Fibroblast of pulmonary artery (primary cell): Measurements from ENCODE around the gene CABCOCO1.

Experiments
- DNase-seq: peaks from one replicate; pipeline ENCODE4 v3.0.0-alpha.2; 2010; ENCODE audit warnings: low read depth
- H3K4me3 ChIP-seq: replicated peaks from 2 replicates; pipeline ENCODE4 v1.5.1; 2011; ENCODE audit warnings: low read depth, mild to moderate bottlenecking, control low read depth, low read length, moderate library complexity
- TF ChIP-seq, protein P1 (sequence below): IDR thresholded peaks from 2 replicates; pipeline ENCODE4 v1.5.1; 2011; ENCODE audit warnings: mild to moderate bottlenecking, control low read depth, low read length, inconsistent platforms; ENCODE audit errors: missing control alignments

Gene CABCOCO1

GRCh38 chr10:61796785-61797184 lies 134.1 kb downstream of the CABCOCO1 start:
- H3K4me3 ChIP-seq = no peak overlapping the region
- no peak for DNase-seq
- TF ChIP-seq, protein P1, sequence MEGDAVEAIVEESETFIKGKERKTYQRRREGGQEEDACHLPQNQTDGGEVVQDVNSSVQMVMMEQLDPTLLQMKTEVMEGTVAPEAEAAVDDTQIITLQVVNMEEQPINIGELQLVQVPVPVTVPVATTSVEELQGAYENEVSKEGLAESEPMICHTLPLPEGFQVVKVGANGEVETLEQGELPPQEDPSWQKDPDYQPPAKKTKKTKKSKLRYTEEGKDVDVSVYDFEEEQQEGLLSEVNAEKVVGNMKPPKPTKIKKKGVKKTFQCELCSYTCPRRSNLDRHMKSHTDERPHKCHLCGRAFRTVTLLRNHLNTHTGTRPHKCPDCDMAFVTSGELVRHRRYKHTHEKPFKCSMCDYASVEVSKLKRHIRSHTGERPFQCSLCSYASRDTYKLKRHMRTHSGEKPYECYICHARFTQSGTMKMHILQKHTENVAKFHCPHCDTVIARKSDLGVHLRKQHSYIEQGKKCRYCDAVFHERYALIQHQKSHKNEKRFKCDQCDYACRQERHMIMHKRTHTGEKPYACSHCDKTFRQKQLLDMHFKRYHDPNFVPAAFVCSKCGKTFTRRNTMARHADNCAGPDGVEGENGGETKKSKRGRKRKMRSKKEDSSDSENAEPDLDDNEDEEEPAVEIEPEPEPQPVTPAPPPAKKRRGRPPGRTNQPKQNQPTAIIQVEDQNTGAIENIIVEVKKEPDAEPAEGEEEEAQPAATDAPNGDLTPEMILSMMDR = no peak

DNA sequence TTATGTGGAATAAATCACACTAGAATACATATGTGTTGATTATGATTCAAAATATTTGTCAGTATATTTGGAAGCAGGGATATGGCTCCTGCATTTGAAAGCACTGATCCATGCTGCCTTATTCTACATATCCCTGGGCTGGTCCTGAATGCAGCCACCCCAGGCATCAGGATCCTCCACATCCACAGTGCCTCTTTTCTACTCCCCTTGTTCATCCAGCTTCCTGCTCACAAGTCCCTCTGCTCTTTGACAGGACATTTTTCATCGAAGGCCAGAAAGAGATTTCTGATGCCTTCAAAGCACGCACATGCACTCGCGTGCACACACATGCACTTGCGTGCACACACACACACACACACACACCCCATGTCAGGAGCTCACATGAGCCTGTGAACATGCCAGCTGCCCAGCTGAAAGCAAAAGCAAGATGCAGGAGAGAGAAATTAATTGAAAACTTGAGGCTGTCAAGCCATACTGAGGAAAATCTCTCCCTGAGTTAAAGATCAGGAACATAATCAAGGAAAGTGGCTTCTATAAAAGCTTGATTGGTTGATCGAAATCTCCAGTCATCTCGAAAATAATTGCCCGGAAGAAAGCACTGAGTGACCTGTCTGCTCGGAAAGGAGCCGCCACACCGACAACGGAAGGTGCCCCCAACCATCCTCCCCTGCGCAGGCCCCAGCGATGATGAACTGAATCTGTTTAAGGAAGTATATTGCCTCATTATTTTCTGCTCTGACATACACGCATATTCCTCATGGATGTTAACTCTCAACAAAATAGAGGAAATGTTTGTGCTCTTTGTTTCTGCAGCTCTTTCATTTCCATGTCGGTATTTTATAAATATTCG lies 134.8 kb downstream of the CABCOCO1 start:
- TF ChIP-seq, protein P1 = no peak
- DNase-seq = no peak
- H3K4me3 ChIP-seq = no peak overlapping the region

- TF ChIP-seq, protein P1 = no peak
- DNase-seq = no peak
- no peak overlapping the region for H3K4me3 ChIP-seq
Observed at GRCh38 chr10:61798713-61799112, 136.0 kb downstream of the CABCOCO1 start.

GRCh38 chr10:61801484-61801883 lies 138.8 kb downstream of the CABCOCO1 start:
- TF ChIP-seq, protein P1 = no peak
- DNase-seq = no peak
- H3K4me3 ChIP-seq = no peak overlapping the region

GRCh38 chr10:61803269-61803668 lies 140.5 kb downstream of the CABCOCO1 start:
- no peak for DNase-seq
- H3K4me3 ChIP-seq = no peak overlapping the region
- TF ChIP-seq, protein P1 = no peak

- TF ChIP-seq, protein P1 = no peak
- peak; percentile 48 for DNase-seq
- H3K4me3 ChIP-seq = no peak overlapping the region
Observed at GRCh38 chr10:61804414-61804813, 141.7 kb downstream of the CABCOCO1 start.

- DNase-seq = no peak
- TF ChIP-seq, protein P1 = no peak
- no peak overlapping the region for H3K4me3 ChIP-seq
Observed at GRCh38 chr10:61805091-61805490, 142.4 kb downstream of the CABCOCO1 start.
